AG09309 (cell line): ENCODE data around the gene AMN.

Source experiments
- DNase-seq: peaks from one replicate; pipeline ENCODE4 v3.0.0-alpha.2; 2010; ENCODE audit warnings: low read depth
- H3K4me3 ChIP-seq: 2 replicates; pipeline ENCODE4 v1.5.1; 2011; ENCODE audit warnings: mild to moderate bottlenecking, low read depth, low read length, moderate library complexity; ENCODE audit not compliant: control insufficient read depth
- TF ChIP-seq, protein P1 (sequence below): IDR thresholded peaks from 2 replicates; pipeline ENCODE4 v1.5.1; 2011; ENCODE audit warnings: mild to moderate bottlenecking, low read depth, low read length, inconsistent platforms; ENCODE audit not compliant: insufficient read depth, control insufficient read depth; ENCODE audit errors: missing control alignments

Gene AMN

DNA sequence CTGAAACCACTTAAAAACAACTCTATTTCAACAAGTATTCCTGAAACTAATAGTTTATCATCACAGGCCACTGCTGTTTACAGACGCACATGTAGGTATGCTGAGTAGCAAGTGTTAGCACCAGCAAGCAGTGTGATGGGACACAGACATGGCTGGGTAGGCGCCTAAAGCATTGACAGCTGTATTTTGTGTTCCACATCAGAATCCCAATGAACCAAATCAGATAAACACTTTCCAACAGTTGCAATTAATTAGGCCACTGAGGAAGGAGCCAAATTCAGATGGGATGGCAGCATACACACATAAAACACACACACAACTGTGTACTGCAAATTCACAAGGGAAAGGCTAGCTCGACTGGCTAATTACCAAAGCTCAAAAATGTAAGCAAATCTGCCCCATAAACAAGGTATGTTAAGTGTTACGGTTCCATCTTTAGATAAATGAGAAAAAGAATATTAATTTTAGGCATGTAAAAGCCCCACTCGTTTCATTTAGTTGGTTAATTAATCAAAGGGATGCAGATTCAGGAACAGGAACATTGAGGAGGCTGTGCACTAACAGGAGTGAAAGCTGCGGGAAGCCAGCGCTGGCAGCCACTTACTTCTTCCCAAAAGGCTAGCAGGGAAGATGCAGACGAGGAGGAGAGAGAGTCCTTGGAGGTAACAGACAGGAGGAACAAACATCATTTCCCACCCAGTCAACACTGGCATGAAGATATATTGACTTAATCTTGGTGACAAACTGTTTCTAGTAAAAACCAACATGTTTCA, 33.4 kb downstream of the AMN start:
- no peak for DNase-seq
- no peak overlapping the region for H3K4me3 ChIP-seq
- TF ChIP-seq, protein P1, sequence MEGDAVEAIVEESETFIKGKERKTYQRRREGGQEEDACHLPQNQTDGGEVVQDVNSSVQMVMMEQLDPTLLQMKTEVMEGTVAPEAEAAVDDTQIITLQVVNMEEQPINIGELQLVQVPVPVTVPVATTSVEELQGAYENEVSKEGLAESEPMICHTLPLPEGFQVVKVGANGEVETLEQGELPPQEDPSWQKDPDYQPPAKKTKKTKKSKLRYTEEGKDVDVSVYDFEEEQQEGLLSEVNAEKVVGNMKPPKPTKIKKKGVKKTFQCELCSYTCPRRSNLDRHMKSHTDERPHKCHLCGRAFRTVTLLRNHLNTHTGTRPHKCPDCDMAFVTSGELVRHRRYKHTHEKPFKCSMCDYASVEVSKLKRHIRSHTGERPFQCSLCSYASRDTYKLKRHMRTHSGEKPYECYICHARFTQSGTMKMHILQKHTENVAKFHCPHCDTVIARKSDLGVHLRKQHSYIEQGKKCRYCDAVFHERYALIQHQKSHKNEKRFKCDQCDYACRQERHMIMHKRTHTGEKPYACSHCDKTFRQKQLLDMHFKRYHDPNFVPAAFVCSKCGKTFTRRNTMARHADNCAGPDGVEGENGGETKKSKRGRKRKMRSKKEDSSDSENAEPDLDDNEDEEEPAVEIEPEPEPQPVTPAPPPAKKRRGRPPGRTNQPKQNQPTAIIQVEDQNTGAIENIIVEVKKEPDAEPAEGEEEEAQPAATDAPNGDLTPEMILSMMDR = no peak

DNA sequence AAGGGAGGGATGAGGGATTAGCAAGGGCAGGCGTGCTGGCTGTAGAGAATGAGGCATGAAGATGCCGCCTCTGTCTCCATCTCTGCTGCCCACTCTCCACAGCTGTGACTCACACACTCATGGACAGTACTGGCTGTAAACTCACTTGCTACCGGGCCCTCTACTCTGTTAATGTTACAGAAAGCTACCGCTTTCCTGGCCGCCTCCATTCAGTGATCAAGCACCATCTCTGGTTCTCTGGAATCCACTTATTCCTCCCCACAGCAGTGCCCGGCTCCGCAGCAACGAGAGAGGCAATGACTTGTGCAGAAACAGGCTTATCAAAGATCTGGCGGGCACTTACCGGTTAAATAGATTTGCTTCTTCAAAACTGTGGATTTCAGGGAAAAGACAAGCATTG, 34.8 kb downstream of the AMN start:
- DNase-seq = no peak
- TF ChIP-seq, protein P1 = no peak
- no peak overlapping the region for H3K4me3 ChIP-seq

DNA sequence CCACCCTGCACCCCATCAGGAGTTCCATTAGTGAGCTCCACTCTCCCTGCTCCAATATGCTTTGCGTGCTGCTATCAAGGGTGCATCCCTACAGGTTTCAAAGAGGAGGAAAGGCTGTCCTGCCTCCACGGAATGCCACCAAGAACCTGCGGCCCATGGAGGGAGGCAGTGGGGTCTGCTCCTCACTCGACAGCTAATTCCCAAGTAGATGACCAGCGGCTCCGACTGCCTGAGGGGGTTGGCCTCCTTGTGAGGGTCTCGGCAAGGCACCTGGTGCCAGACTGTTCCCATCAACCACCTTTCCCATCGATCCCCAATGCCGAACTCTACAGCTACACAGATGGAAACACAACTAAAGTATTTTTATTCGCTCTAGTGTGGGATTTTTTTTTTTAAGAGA, 36.0 kb downstream of the AMN start:
- no peak overlapping the region for H3K4me3 ChIP-seq
- no peak for DNase-seq
- TF ChIP-seq, protein P1 = no peak

DNA sequence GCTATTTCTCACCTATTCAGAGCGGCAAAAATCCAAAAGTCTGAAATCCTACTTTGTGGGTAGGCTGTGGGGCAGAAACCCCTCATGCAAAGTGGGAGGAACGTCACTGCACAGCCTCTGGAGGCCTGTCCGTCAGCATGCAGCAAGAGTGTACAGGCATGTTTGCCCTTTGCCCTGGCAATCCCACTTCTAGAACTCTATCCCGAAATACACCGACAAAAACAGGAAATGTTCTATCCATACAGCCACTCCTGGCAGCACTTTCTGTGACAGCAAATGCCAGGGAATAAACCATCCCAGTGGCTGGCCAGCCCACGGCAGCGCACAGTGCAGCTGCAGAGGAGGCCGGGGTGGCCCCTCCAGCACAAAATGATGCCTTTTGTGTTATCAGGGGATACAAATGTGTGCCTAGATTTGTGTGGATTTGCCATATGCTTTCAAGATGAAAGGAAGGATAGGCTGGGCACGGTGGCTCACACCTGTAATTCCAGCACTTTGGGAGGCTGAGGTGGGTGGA, 39.7 kb downstream of the AMN start:
- DNase-seq = no peak
- TF ChIP-seq, protein P1 = no peak
- H3K4me3 ChIP-seq = no peak overlapping the region

DNA sequence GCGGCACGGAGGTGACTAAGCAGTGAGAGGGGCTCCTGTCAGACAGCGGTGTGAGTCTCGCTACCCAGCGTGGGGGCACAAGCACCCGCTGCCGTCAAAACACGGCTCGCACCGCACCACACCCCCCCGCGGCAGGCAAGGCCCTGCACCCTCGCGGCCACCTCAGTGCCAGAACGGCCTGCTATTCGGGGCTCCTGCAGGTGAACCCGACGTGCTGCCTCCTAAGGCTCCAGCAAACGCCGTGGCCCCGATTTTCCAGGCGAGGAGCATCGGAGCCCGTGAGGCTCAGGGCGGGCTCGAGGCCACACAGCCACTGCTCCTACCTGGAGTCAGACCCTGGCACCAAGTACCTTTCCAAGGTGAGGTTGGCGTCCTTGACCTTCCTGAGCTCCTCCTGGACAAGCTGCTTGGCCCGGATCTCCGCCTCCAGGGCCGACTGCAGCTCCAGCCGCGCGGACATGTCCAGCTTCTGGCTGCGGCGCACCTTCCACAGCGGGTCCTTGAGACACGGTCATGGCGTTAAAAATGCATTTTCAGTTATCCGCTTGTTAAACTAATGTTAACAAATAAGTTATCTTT, 41.8 kb downstream of the AMN start:
- no peak overlapping the region for H3K4me3 ChIP-seq
- DNase-seq = no peak
- TF ChIP-seq, protein P1 = no peak

DNA sequence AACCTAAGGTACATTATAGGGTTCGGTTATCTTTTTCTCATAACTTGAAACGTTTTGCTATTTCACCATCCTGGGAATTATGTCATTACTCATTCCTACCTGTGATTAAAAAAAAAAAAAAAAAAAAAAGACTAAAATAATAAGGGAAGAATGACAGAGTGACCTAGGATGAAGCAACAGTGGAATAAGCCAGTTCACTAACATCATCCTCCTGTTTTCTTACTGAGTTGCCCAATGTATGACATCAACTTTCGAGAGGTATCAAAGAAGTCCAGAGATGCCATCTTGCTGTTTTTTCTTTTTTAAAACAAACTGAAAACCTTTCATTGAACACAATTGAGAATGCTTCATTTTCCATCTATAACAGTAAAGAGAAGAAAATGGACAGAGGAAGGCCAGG, 42.8 kb downstream of the AMN start:
- H3K4me3 ChIP-seq = no peak overlapping the region
- DNase-seq = no peak
- TF ChIP-seq, protein P1 = no peak
